ENCODE results near the gene DCLK2. TPM values are rescaled to one million over a fixed set of nuclear protein-coding genes. Genes with fewer than 3 reads are reported as not detected.
A peak's percentile ranks its signal among the peaks of the same experiment; 100 is the strongest.

DCLK2 gene
- total and polyA plus RNA-seq, 2 experiments from 2014 or later = 3.2 to 4.8 TPM

DNA sequence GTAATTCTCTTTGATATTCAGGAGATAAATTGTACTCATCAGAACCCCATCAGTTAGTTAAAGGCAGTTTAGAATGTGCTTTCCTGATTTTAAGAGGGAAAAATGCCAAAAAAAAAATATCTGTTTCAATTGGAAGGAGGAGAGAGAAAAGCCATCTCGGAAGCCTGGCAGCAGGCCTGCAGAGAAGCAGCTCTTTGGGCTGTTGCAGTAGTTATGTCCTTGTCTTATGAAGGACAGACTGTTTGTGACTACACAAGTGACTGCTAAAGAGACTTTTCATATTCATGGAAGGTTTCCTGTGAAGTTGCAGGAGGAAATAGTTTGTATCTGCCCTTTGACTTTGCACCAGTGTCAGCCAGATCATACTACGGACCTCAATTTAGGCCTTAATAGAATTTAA, 88.8 kb downstream of the DCLK2 start:
- Histone ChIP-seq H3K27ac (no peak overlapping the region), H3K4me3 (no peak overlapping the region), H3K36me3 (no peaks in the 10 kb centered on the region), H3K9me3 (ENCODE audit: low read depth) (no peaks in the 10 kb centered on the region), H3K4me1 (ENCODE audit: low read depth) (no peaks in the 10 kb centered on the region), H3K27me3 (no peaks in the 10 kb centered on the region)
- TF ChIP-seq, protein P1, sequence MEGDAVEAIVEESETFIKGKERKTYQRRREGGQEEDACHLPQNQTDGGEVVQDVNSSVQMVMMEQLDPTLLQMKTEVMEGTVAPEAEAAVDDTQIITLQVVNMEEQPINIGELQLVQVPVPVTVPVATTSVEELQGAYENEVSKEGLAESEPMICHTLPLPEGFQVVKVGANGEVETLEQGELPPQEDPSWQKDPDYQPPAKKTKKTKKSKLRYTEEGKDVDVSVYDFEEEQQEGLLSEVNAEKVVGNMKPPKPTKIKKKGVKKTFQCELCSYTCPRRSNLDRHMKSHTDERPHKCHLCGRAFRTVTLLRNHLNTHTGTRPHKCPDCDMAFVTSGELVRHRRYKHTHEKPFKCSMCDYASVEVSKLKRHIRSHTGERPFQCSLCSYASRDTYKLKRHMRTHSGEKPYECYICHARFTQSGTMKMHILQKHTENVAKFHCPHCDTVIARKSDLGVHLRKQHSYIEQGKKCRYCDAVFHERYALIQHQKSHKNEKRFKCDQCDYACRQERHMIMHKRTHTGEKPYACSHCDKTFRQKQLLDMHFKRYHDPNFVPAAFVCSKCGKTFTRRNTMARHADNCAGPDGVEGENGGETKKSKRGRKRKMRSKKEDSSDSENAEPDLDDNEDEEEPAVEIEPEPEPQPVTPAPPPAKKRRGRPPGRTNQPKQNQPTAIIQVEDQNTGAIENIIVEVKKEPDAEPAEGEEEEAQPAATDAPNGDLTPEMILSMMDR (IDR thresholded peaks at IDR 0.05; ENCODE audit: low read depth, low read length) = no peak
- no peak for DNase-seq (ENCODE audit: low read depth in 1 of 2, low spot score in 1 of 2)

DNA sequence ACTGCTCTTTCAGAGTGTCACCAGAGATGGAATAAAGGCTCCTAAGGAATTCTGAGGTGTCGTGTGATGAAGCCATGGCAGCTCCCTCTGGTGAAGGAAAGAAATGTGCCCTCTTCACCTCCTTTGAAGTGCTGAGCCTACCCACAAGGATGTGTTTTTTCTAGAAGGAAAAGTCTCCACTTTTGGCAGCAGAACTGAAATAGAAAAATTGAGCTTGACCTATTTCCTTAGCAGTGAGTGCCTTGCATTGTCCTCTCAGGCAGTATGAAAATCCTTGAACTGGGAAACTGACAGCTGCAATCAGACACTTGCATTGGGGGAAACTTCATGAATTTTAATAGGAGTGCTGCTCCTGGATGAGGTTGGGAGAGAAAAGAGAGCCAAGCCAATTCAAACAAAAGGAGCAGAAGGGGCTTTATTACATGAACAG, 95.2 kb downstream of the DCLK2 start:
- Histone ChIP-seq H3K4me3 (no peak overlapping the region), H3K27me3 (no peaks in the 10 kb centered on the region), H3K9me3 (ENCODE audit: low read depth) (no peaks in the 10 kb centered on the region), H3K36me3 (no peaks in the 10 kb centered on the region), H3K4me1 (ENCODE audit: low read depth) (peaks cover 14% of the 10 kb centered on the region), H3K27ac (peak overlapping the region; percentile 8)
- TF ChIP-seq, protein P1 (IDR thresholded peaks at IDR 0.05; ENCODE audit: low read depth, low read length) = no peak
- peak in 1 of 2 donors; percentile 10 for DNase-seq (ENCODE audit: low read depth in 1 of 2, low spot score in 1 of 2)

DNA sequence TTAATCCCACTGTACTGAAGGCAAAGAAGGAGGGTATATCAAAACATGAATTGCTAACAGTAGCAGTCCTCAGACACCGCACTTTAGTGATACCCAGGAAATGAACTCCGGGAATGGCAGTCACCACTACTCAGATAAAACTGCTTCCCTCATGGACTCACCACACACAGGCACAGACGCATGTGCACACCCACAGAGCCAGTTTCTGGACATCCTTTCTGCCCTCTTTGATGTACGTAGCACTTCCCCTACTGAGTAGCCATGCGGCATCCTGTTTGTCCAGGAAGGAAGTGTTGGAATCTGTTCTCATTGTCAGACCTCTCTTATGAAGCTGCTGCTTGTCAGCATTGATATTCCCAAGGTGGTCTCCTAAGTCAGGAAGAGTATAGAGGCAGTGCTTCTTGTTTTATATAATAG, 95.7 kb downstream of the DCLK2 start:
- H3K36me3 ChIP-seq = no peaks in the 10 kb centered on the region
- H3K4me1 ChIP-seq (ENCODE audit: low read depth) = peaks cover 14% of the 10 kb centered on the region
- H3K9me3 ChIP-seq (ENCODE audit: low read depth) = no peaks in the 10 kb centered on the region
- H3K4me3 ChIP-seq = no peak overlapping the region
- DNase-seq (ENCODE audit: low read depth in 1 of 2, low spot score in 1 of 2) = peak in 1 of 2 donors; percentile 64
- TF ChIP-seq, protein P1 (IDR thresholded peaks at IDR 0.05; ENCODE audit: low read depth, low read length) = no peak
- no peak overlapping the region for H3K27ac ChIP-seq
- no peaks in the 10 kb centered on the region for H3K27me3 ChIP-seq

DNA sequence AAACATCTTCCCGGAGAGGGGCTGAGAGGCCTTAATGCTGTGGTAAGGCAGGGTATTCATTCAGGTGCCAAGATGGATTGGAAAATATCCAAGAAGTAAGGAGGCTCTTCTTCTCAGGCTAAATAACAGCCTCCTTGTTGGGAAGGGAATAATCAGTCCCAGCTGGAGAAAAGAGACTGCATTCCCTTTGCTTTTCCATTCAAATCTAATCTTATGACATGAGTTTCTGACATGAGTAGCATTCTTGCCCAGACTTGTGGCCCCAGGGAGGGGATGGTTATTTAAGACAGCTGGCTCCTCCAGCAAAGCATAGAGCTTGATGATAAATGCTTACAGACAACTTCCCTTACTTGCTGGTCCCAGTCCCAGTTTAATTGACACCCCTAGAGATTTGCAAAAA, 98.3 kb downstream of the DCLK2 start:
- H3K27ac ChIP-seq = no peak overlapping the region
- TF ChIP-seq, protein P1 (IDR thresholded peaks at IDR 0.05; ENCODE audit: low read depth, low read length) = no peak
- no peaks in the 10 kb centered on the region for H3K9me3 ChIP-seq (ENCODE audit: low read depth)
- H3K4me3 ChIP-seq = no peak overlapping the region
- no peaks in the 10 kb centered on the region for H3K36me3 ChIP-seq
- H3K27me3 ChIP-seq = no peaks in the 10 kb centered on the region
- peaks cover 14% of the 10 kb centered on the region for H3K4me1 ChIP-seq (ENCODE audit: low read depth)
- peak; percentile 22 to 82 for DNase-seq (ENCODE audit: low read depth in 1 of 2, low spot score in 1 of 2)

DNA sequence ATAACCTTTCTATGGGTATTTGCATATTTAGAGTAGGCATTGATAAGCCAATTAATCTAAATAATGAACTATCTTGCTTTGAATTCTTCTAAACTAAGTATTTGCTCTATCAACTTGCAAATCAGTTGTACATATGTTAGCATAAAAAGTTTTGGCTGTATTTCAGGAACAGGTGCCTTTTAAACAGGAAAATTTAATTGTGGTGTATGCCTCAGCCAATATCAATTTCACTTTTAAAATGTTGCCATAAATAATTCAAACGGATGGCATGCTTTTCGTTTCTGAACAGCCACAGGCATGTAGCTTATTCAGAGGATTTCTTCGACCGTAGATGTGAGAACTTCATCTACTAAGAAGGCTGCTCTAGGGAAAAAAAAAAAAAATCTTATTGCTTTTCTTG, 99.9 kb downstream of the DCLK2 start:
- Histone ChIP-seq H3K27ac (no peak overlapping the region), H3K4me3 (no peak overlapping the region), H3K27me3 (no peaks in the 10 kb centered on the region), H3K9me3 (ENCODE audit: low read depth) (no peaks in the 10 kb centered on the region), H3K36me3 (no peaks in the 10 kb centered on the region), H3K4me1 (ENCODE audit: low read depth) (peaks cover 10% of the 10 kb centered on the region)
- no peak for DNase-seq (ENCODE audit: low read depth in 1 of 2, low spot score in 1 of 2)
- TF ChIP-seq, protein P1 (IDR thresholded peaks at IDR 0.05; ENCODE audit: low read depth, low read length) = no peak

DNA sequence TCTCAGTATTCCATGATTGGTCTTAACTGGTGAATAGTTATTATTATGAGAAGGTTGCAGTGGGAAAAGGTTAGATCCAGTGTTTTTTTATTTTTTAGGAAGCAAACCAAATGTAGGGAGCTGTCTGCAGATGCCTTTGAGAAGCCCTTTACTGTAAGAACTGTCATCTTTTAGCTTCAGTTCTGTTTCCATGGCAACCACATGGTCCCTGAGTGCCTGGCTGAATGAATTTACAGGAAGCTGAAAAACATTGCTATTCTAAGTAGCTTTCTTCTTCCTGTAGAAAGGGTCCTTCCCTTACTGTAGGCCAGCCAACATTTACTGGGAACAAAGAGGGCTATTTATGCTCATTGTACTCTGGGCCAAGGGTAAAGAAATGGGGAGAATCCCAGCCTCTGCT, 103.3 kb downstream of the DCLK2 start:
- Histone ChIP-seq H3K36me3 (no peaks in the 10 kb centered on the region), H3K4me1 (ENCODE audit: low read depth) (no peaks in the 10 kb centered on the region), H3K4me3 (no peak overlapping the region), H3K27ac (no peak overlapping the region), H3K9me3 (ENCODE audit: low read depth) (no peaks in the 10 kb centered on the region), H3K27me3 (no peaks in the 10 kb centered on the region)
- TF ChIP-seq, protein P1 (IDR thresholded peaks at IDR 0.05; ENCODE audit: low read depth, low read length) = no peak
- DNase-seq (ENCODE audit: low read depth in 1 of 2, low spot score in 1 of 2) = peak in 1 of 2 donors; percentile 62
